NCI-H2171 (cell line): ENCODE results near the gene TTC28.

Source experiments
- DNase-seq: peaks from one replicate; lab custom pipeline; 2025; lab: John Stamatoyannopoulos, UW

TTC28 gene

GRCh38 chr22:27966168-27967064, 713.2 kb downstream of the TTC28 start:
- no peak for DNase-seq

GRCh38 chr22:27962268-27963044, 717.2 kb downstream of the TTC28 start:
- DNase-seq = no peak

GRCh38 chr22:27961680-27962079, 718.0 kb downstream of the TTC28 start:
- DNase-seq = no peak

GRCh38 chr22:27961182-27961581, 718.5 kb downstream of the TTC28 start:
- no peak for DNase-seq

GRCh38 chr22:27959335-27960090, 720.1 kb downstream of the TTC28 start:
- DNase-seq = no peak

DNA sequence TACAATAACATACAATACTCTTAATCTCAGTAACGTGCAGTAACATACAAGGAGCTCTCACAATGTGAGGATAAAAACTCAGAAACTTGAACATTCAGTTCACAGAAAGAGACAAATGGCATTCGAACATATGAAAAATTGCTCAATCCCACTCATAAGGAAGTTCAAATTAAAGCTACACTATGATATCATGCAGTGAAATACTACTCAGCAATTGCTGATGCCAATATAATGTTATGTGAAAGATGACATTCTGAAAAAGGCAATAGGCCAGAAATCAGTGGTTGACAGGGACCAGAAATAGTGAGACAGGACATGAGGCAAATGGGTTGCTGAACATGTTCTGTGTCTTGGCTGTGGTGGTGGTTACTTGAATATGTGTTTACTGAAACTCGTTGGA, 726.9 kb downstream of the TTC28 start:
- no peak for DNase-seq

GRCh38 chr22:27952091-27952490, 727.5 kb downstream of the TTC28 start:
- no peak for DNase-seq

- DNase-seq = no peak
Measured at GRCh38 chr22:27949421-27949820, 730.2 kb downstream of the TTC28 start.

GRCh38 chr22:27948569-27948968, 731.1 kb downstream of the TTC28 start:
- DNase-seq = no peak

- DNase-seq = no peak
Measured at GRCh38 chr22:27947448-27947847, 732.2 kb downstream of the TTC28 start.

- DNase-seq = no peak
Measured at GRCh38 chr22:27941143-27941542, 738.5 kb downstream of the TTC28 start.

- DNase-seq = no peak
Measured at GRCh38 chr22:27937453-27937852, 742.2 kb downstream of the TTC28 start.

GRCh38 chr22:27935897-27936296, 743.7 kb downstream of the TTC28 start:
- DNase-seq = no peak

DNA sequence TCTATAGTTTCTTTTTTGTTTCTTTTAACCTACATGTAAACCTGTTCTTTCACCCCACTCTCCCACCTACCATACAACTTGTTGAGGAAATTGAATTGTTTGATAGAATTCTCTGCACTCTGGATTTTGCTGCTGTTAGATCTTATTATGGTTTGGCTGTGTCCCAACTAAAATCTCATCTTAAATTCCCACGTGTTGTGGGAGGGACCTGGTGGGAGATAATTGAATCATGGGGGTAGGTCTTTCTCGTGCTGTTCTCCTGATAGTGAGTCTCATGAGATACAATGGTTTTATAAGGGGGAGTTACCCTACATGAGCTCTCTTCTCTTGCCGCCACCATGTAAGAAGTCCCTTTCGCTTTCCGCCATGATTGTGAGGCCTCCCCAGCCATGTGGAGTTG, 745.6 kb downstream of the TTC28 start:
- no peak for DNase-seq

DNA sequence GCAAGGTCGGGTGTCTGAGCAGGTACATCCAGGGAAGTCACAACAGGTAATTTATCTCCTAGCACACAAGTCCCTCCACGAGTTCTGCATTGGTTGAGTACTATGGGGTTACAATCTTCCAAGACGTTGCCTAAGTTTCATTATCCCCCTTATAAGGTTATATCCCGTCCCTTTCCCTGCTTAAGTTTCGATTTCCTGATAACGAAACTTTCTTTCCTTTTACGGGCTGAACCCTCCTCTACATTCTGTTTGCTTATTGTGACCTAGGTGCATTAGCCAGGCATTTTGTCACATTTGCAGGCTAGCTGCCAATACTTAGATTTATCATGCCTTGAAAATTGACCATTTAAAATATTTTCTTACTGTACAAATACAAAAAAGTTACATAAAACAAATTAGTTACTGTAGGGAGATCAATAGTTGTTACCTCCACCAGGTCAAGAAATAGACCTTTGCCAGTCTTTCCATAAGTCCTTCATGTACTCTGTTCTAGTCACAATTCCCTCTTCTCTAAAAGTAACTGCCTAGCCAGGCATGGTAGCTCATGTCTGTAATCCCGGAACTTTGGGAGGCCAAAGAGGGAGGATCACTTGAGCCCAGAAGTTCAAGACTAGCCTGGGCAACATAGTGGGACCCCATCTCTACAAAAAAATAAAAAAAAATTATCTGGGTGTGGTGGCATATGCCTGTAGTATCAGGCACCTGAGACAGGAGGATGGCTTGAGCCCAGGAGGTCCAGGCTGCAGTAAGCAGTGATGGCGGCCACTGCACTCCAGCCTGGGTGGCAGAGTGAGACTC, 746.3 kb downstream of the TTC28 start:
- DNase-seq = no peak

GRCh38 chr22:27930331-27931060, 749.1 kb downstream of the TTC28 start:
- peak; percentile 37 for DNase-seq
